Upper lobe of left lung (tissue), 6 donors: ENCODE results near the gene EXOSC5. TPM values are rescaled to one million over a fixed set of nuclear protein-coding genes. Genes with fewer than 3 reads are reported as not detected.

Experiments
- ATAC-seq, 2 donors: fragments of 200-7000 bp; cut with Tn5 transposase; one replicate each; pipeline ENCODE4 v1.9.1; 2022; ENCODE audit warnings: mild to moderate bottlenecking in 2 of 2, moderate library complexity in 2 of 2; ENCODE audit not compliant: low FRiP score in 2 of 2
- DNase-seq, 2 donors: peaks; one replicate each; pipeline ENCODE4 v3.0.0-alpha.2; 2019 to 2020
- H3K27ac ChIP-seq, 4 donors: fragments of 200-600 bp; sonication (generic); one replicate each; pipeline ENCODE4 v1.5.1; 2016 to 2019
- H3K27me3 ChIP-seq, 4 donors: fragments of 200-600 bp; sonication (generic); one replicate each; pipeline ENCODE4 v1.5.1; 2017 to 2019
- H3K36me3 ChIP-seq, 4 donors: fragments of 200-600 bp; sonication (generic); one replicate each; pipeline ENCODE4 v1.5.1; 2016 to 2019
- H3K4me1 ChIP-seq, 4 donors: fragments of 200-600 bp; sonication (generic); one replicate each; pipeline ENCODE4 v1.5.1; 2018 to 2019
- H3K4me3 ChIP-seq, 4 donors: fragments of 200-600 bp; sonication (generic); one replicate each; pipeline ENCODE4 v1.5.1; 2017 to 2019; ENCODE audit warnings: mild to moderate bottlenecking in 2 of 4, moderate library complexity in 1 of 4
- H3K9me3 ChIP-seq, 4 donors: fragments of 200-600 bp; sonication (generic); one replicate each; pipeline ENCODE4 v1.5.1; 2018 to 2019
- EP300 ChIP-seq, 4 donors: sonication (generic); formaldehyde crosslinking; IDR thresholded peaks; one replicate each; pipeline ENCODE4 v1.5.1; 2017; ENCODE audit warnings: antibody characterized with exemption in 4 of 4, control low read depth in 2 of 4
- POLR2A ChIP-seq, 4 donors: fragments of 450-650 bp; IDR thresholded peaks; one replicate each; pipeline ENCODE4 v1.5.1; 2016 to 2017; ENCODE audit warnings: antibody characterized with exemption in 4 of 4, mild to moderate bottlenecking in 2 of 4
- POLR2AphosphoS5 ChIP-seq, 2 donors: sonication (generic); formaldehyde crosslinking; IDR thresholded peaks; one replicate each; pipeline ENCODE4 v1.5.1; 2017; ENCODE audit warnings: antibody characterized with exemption in 2 of 2
- WGBS, 2 donors: methylation state at CpG; one replicate each; pipeline ENCODE4 v1.1.5; 2017 to 2018; 5-methylcytosine and 5-hydroxymethylcytosine counted together
- total RNA-seq, 6 donors: library from RNA; depleted of rRNA in 4 of 6; stranded (reverse); fragments of >200 nt in 4 of 6; gene quantifications; one replicate each; pipeline versions ENCODE4 v1.1.0 to v1.2.1, GENCODE V29; 2016 to 2021
- TF ChIP-seq, protein P1 (sequence below), 6 experiments: fragments of 450-650 bp in 4 of 6; fragments of 200-600 bp in 2 of 6; sonication (generic) in 2 of 6; IDR thresholded peaks; one replicate each; pipeline ENCODE4 v1.5.1; 2016 to 2019; ENCODE audit warnings: antibody characterized with exemption in 6 of 6
- donor health status: DM: no; HTN: no; CAD: no; lungs with moderate emphysema.
- donor health status: DM: no; HTN: yes; CAD: no; lungs with severe emphysema.

The EXOSC5 gene
- 10 to 100 TPM in 4 of 6 donors, 1 to 10 TPM in 1, under 1 TPM in 1; 0.89 to 18.4 (median 16.0) TPM for total RNA-seq

DNA sequence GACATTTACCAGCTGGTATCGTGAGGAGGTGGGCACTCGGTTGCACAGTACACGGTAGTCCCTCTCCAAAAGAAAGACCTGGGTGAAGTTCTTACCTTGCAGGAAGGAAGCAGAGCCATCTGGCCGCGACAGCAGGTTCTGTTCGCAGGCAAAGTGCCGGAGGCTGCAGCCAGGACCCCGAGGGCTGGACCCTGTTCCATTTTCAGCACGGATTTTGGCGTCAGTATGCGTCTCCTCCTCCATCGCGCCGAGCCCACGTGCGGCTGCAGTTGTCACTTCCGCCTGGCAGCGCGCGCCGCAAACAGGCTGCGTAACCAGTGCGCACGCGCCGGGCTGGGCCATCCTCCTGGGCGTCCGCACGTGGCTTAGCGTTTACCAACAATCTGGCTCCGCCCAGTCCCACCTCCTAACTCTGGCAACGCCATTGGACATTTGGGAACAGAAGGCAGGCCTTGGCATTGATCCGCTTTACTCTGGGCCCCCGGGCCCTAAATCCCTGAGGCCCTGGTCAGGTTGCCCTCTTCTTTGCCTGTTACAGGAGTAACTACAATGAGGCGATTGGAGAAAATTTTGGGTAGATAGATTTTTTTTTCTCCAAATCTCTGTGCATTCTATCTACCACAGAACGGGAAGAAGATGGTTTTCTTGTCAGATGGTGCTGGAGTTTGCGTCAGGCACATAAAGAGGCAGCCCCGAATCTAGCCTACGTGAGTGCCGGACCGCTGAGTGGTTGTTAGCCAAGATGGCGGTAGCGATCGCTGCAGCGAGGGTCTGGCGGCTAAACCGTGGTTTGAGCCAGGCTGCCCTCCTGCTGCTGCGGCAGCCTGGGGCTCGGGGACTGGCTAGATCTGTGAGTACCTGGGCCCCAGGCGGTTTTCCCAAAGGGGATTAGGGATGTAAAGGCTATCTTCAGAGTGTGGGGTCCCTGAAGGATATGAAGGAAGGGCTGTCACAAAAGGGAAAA is at the start of gene EXOSC5, which contains the start of gene BCKDHA:
Gene EXOSC5, minus strand, starts transcription at position 274 of the 964 bp plus-strand sequence. Its CDS starts 31 bp downstream, at position 243.
Gene BCKDHA, plus strand, starts transcription at position 733 of the 964 bp plus-strand sequence. Its CDS starts 10 bp downstream, at position 743.
- H3K27me3 ChIP-seq: no peaks in the 10 kb centered on the region
- ATAC-seq (peak; percentile 99), DNase-seq (peak; percentile 99 to 100)
- peaks cover 21 to 45% (median 30%) of the 10 kb centered on the region in 4 donors for H3K4me1 ChIP-seq
- peak within 1 kb of the TSS; percentile 90 to 94 (median 92) for H3K27ac ChIP-seq
- peaks cover 0 to 4% (median 0%) of the 10 kb centered on the region in 4 donors for H3K36me3 ChIP-seq
- TF ChIP-seq, protein P1, sequence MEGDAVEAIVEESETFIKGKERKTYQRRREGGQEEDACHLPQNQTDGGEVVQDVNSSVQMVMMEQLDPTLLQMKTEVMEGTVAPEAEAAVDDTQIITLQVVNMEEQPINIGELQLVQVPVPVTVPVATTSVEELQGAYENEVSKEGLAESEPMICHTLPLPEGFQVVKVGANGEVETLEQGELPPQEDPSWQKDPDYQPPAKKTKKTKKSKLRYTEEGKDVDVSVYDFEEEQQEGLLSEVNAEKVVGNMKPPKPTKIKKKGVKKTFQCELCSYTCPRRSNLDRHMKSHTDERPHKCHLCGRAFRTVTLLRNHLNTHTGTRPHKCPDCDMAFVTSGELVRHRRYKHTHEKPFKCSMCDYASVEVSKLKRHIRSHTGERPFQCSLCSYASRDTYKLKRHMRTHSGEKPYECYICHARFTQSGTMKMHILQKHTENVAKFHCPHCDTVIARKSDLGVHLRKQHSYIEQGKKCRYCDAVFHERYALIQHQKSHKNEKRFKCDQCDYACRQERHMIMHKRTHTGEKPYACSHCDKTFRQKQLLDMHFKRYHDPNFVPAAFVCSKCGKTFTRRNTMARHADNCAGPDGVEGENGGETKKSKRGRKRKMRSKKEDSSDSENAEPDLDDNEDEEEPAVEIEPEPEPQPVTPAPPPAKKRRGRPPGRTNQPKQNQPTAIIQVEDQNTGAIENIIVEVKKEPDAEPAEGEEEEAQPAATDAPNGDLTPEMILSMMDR (IDR thresholded peaks at IDR 0.05): peak in 3 of 6 experiments; percentile 27 to 49 (median 39)
- TF ChIP-seq POLR2A (IDR thresholded peaks at IDR 0.05) (peak in 3 of 4 donors; percentile 41 to 75 (median 70)), EP300 (IDR thresholded peaks at IDR 0.05) (peak in 1 of 4 donors; percentile 53), POLR2AphosphoS5 (IDR thresholded peaks at IDR 0.05) (peak; percentile 63 to 77)
- WGBS, 2 donors: 0% methylated on average over 38 to 44 of the region's 50 CpGs
- H3K4me3 ChIP-seq: peak within 1 kb of the TSS; percentile 90 to 100 (median 97)
- H3K9me3 ChIP-seq: no peaks in the 10 kb centered on the region

DNA sequence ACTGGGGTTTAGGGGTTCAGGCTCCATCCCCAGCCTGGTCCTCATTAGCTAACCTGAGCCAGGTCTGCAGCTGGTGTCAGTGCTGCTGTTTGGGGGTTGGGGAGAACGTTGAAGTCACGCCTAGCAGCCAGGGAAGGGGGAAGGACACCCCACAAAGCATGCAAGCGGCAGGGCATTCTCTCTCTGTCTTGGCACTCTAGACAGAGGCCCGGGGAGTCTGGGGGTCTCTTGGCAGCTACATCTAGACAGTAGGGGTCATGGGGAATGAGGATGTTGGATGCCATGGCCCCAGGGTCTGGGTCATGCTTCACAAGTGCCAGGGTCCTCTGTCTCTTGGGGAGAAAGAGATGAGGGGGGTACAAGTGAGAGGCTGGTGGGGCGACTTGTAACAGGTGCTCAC is 48.4 kb upstream of the EXOSC5 start:
- TF ChIP-seq EP300 (IDR thresholded peaks at IDR 0.05) (no peak), POLR2A (IDR thresholded peaks at IDR 0.05) (no peak), POLR2AphosphoS5 (IDR thresholded peaks at IDR 0.05) (no peak)
- TF ChIP-seq, protein P1 (IDR thresholded peaks at IDR 0.05): no peak
- DNase-seq: no peak
- H3K4me3 ChIP-seq: no peak overlapping the region
- H3K36me3 ChIP-seq: no peaks in the 10 kb centered on the region
- peaks cover 5 to 18% (median 11%) of the 10 kb centered on the region in 4 donors for H3K4me1 ChIP-seq
- H3K27me3 ChIP-seq: no peaks in the 10 kb centered on the region
- ATAC-seq: no peak
- H3K27ac ChIP-seq: no peak overlapping the region
- H3K9me3 ChIP-seq: no peaks in the 10 kb centered on the region
- WGBS, 2 donors: 63 to 72% methylated on average over 5 of the region's 5 CpGs

DNA sequence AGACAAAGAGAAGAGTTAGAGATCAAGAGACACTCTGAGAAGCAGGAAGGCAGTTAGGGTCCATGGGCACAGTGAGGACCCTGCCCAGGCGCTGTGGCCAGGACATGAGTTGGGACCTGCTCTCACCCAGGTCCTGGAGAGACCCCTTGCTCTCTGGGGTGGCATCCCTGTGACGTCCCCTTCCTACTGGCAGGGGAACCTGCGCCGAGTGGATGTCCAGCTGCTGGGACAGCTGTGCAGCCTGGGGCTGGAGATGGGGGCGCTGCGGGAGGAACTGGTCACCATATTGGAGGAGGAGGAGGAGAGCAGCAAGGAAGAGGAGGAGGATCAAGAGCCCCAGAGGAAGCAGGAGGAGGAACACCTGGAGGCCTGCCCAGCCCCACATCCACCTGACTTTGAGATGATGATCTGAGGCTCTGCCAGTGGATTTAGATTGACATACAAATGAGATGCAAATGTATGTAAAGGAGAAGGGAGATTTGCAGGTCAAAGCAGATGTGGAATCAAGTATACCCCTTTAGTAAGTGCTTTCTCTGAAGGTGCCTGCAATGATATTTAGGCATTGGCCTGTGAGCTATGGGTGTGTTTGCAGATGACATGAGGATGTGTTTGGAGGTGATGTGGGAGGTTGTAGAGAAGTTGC is 46.8 kb upstream of the EXOSC5 start:
- H3K4me3 ChIP-seq: no peak overlapping the region
- ATAC-seq (no peak), DNase-seq (no peak)

DNA sequence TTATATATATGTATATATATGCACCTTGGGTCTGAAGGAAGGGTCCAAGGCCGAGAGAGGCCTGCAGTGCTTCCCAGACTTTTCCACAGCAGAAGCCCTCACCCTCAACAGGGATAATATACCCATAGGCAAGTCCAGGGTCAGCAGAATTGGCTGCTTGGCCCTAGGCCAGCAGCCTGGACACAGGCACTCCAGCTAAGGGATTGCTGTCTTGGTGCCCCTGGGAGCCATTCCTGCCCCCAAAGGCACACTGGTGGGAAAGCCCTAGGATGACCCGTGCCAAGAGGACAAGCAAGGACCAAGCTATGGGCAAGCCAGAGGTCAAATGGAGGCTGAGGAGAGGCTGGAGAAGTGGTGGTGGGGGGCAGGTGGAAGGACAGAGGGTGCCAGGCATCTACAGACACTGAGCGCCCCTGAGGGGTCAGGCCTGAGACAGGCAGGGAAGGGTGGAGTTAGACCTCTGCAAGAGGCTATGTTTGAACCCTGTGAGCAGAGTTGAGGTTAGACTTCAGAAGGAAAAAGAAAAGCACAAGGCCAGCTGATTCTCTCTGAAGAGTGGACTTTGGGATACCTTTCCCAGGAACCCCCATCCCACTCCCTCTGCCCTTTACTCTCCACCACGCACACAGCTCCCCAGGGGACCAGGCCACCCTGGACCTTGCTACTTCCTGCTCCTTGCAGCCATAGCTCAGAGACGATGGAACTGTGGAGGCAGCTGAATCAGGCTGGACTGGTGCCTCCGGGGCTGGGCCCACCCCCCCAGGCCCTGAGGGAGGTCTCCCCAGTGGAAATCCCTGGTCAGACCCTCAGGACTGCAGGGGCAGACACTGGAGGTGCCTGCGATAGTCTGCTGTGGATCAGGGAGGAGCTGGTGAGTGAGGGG is 45.6 kb upstream of the EXOSC5 start, which contains the start of gene ERICH4:
Gene ERICH4, plus strand, starts transcription at position 684 of the 883 bp plus-strand sequence. Its CDS starts 14 bp downstream, at position 698.
- WGBS, 2 donors: 76 to 79% methylated on average over 7 of the region's 7 CpGs
- no peak for TF ChIP-seq EP300 (IDR thresholded peaks at IDR 0.05)
- H3K27me3 ChIP-seq: no peaks in the 10 kb centered on the region

More for the DNA sequence above, 46.8 kb upstream of the EXOSC5 start:
- Histone ChIP-seq H3K27ac (no peak overlapping the region), H3K27me3 (no peaks in the 10 kb centered on the region), H3K4me1 (peaks cover 8 to 18% (median 11%) of the 10 kb centered on the region in 4 donors), H3K9me3 (no peaks in the 10 kb centered on the region), H3K36me3 (no peaks in the 10 kb centered on the region)
- WGBS, 2 donors: 72 to 77% methylated on average over 6 of the region's 6 CpGs
- TF ChIP-seq POLR2AphosphoS5 (IDR thresholded peaks at IDR 0.05): no peak
- TF ChIP-seq, protein P1 (IDR thresholded peaks at IDR 0.05): no peak

More for the DNA sequence above, 45.6 kb upstream of the EXOSC5 start, which contains the start of gene ERICH4:
- Histone ChIP-seq H3K27ac (no peak within 1 kb of the TSS), H3K36me3 (peaks cover 0 to 6% (median 2%) of the 10 kb centered on the region in 4 donors), H3K4me1 (peaks cover 4 to 26% (median 12%) of the 10 kb centered on the region in 4 donors), H3K4me3 (no peak within 1 kb of the TSS), H3K9me3 (no peaks in the 10 kb centered on the region)
- ATAC-seq (no peak), DNase-seq (no peak)
